CD14-positive monocyte (primary cell): Measurements from ENCODE around the gene UROS. TPM values are rescaled to one million over a fixed set of nuclear protein-coding genes. Genes with fewer than 3 reads are reported as not detected.

Experiments used
- DNase-seq, 3 donors: peaks; one replicate each; pipeline ENCODE4 v3.0.0-alpha.2; 2011 to 2022
- H2AFZ ChIP-seq: 2 replicates; pipeline ENCODE4 v1.6.0; 2012; ENCODE audit warnings: mild to moderate bottlenecking, low read depth, low read length, inconsistent platforms; ENCODE audit not compliant: insufficient read depth, poor library complexity, severe bottlenecking
- H3K27ac ChIP-seq, 2 donors: 1 replicate in 1 of 2; 2 replicates in 1 of 2; pipeline ENCODE4 v1.5.1; 2012 to 2013; ENCODE audit warnings: low read length in 2 of 2, control low read depth in 1 of 2, inconsistent platforms in 1 of 2, low read depth in 1 of 2, mild to moderate bottlenecking in 1 of 2
- H3K27me3 ChIP-seq, 2 donors: one replicate each; pipeline versions ENCODE4 v1.6.0 to v1.6.1; 2011 to 2013; ENCODE audit warnings: low read length in 2 of 2; ENCODE audit not compliant: control insufficient read depth in 2 of 2, insufficient read depth in 2 of 2
- H3K36me3 ChIP-seq, 2 donors: replicated peaks in 1 of 2; 1 replicate in 1 of 2; 2 replicates in 1 of 2; pipeline versions ENCODE4 v1.5.1 to v1.6.1; 2012 to 2013; ENCODE audit warnings: low read length in 2 of 2, control low read depth in 1 of 2, inconsistent platforms in 1 of 2, mild to moderate bottlenecking in 1 of 2; ENCODE audit not compliant: insufficient read depth in 2 of 2, control insufficient read depth in 1 of 2
- H3K4me1 ChIP-seq, 2 donors: 1 replicate in 1 of 2; 2 replicates in 1 of 2; pipeline versions ENCODE4 v1.5.1 to v1.6.1; 2012 to 2013; ENCODE audit warnings: low read length in 2 of 2, control low read depth in 1 of 2, inconsistent platforms in 1 of 2, mild to moderate bottlenecking in 1 of 2, moderate library complexity in 1 of 2; ENCODE audit not compliant: insufficient read depth in 2 of 2, control insufficient read depth in 1 of 2
- H3K4me2 ChIP-seq: replicated peaks from 2 replicates; pipeline ENCODE3; 2012; ENCODE audit warnings: low read length, moderate library complexity, mild to moderate bottlenecking; ENCODE audit not compliant: poor library complexity, severe bottlenecking; ENCODE audit errors: extremely low read depth
- H3K4me3 ChIP-seq, 3 experiments: fragments of 200-600 bp in 1 of 3; sonication (generic) in 1 of 3; replicated peaks in 1 of 3; 1 replicate in 2 of 3; 2 replicates in 1 of 3; pipeline ENCODE4 v1.5.1; 2011 to 2013; ENCODE audit warnings: low read length in 3 of 3, mild to moderate bottlenecking in 3 of 3, control low read depth in 2 of 3, low read depth in 2 of 3, inconsistent platforms in 1 of 3, moderate library complexity in 1 of 3
- H3K79me2 ChIP-seq: 2 replicates; pipeline ENCODE4 v1.6.0; 2012; ENCODE audit warnings: mild to moderate bottlenecking, control low read depth, inconsistent platforms, low read length, moderate library complexity; ENCODE audit not compliant: insufficient read depth
- H3K9ac ChIP-seq: 2 replicates; pipeline ENCODE4 v1.6.0; 2017; ENCODE audit warnings: low read length, mild to moderate bottlenecking; ENCODE audit not compliant: insufficient read depth, poor library complexity, severe bottlenecking
- H3K9me3 ChIP-seq, 2 donors: replicated peaks in 1 of 2; 1 replicate in 1 of 2; 2 replicates in 1 of 2; pipeline versions ENCODE4 v1.5.1 to v1.6.1; 2012 to 2013; ENCODE audit warnings: low read length in 2 of 2, control low read depth in 1 of 2; ENCODE audit not compliant: control insufficient read depth in 1 of 2, insufficient read depth in 1 of 2
- H4K20me1 ChIP-seq: 2 replicates; pipeline ENCODE4 v1.6.0; 2012; ENCODE audit warnings: mild to moderate bottlenecking, low read length, control low read depth, moderate library complexity; ENCODE audit not compliant: insufficient read depth
- H3K27ac Mint-ChIP-seq, 7 donors: one replicate each; pipeline ENCODE4 v1.8.0; 2020; ENCODE audit warnings: mild to moderate bottlenecking in 7 of 7, mixed read lengths in 7 of 7, moderate library complexity in 6 of 7, inconsistent platforms in 2 of 7
- H3K27me3 Mint-ChIP-seq, 3 donors: one replicate each; pipeline ENCODE4 v1.8.0; 2021 to 2022; ENCODE audit warnings: low read depth in 3 of 3, mild to moderate bottlenecking in 3 of 3, mixed read lengths in 3 of 3, moderate library complexity in 3 of 3, inconsistent platforms in 1 of 3
- H3K36me3 Mint-ChIP-seq, 2 donors: one replicate each; pipeline ENCODE4 v1.8.0; 2020; ENCODE audit warnings: mixed read lengths in 2 of 2, inconsistent platforms in 1 of 2, mild to moderate bottlenecking in 1 of 2
- H3K4me1 Mint-ChIP-seq: one replicate; pipeline ENCODE4 v1.8.0; 2020; ENCODE audit warnings: mild to moderate bottlenecking, mixed read lengths
- H3K4me3 Mint-ChIP-seq, 2 donors: one replicate each; pipeline ENCODE4 v1.8.0; 2020; ENCODE audit warnings: mild to moderate bottlenecking in 2 of 2, mixed read lengths in 2 of 2, moderate library complexity in 1 of 2
- H3K9me3 Mint-ChIP-seq, 7 donors: one replicate each; pipeline ENCODE4 v1.8.0; 2020 to 2022; ENCODE audit warnings: mixed read lengths in 7 of 7, mild to moderate bottlenecking in 6 of 7, moderate library complexity in 6 of 7, inconsistent platforms in 2 of 7
- WGBS: methylation state at CpG from one replicate; pipeline ENCODE4 v1.1.5; 2013; ENCODE audit warnings: missing lambda C conversion rate; ENCODE audit not compliant: insufficient coverage; 5-methylcytosine and 5-hydroxymethylcytosine counted together
- intact Hi-C, 2 donors: fragments of 100-400 bp; cut with micrococcal nuclease; formaldehyde crosslinking; loops; one replicate each; pipeline versions ENCODE4 v1.15.0 to v1.15.1; 2023
- polyA plus RNA-seq, 3 donors: library from polyadenylated mRNA; depleted of rRNA in 1 of 3; unstranded in 2 of 3; stranded (reverse) in 1 of 3; fragments of 300-500 nt in 2 of 3; fragments of >200 nt in 1 of 3; fragmentation: Illumina TruSeq in 2 of 3; gene quantifications; 1 replicate in 2 of 3; 2 replicates in 1 of 3; pipeline ENCODE4 v1.2.3, GENCODE V29; 2012 to 2021
- TF ChIP-seq, protein P1 (sequence below): fragments of 200-600 bp; IDR thresholded peaks from one replicate; pipeline ENCODE4 v1.8.0; 2022; ENCODE audit warnings: antibody characterized with exemption, mild to moderate bottlenecking

Gene UROS
- polyA plus RNA-seq, 3 donors, result 18.1 to 42.3 (median 39.8) TPM

DNA sequence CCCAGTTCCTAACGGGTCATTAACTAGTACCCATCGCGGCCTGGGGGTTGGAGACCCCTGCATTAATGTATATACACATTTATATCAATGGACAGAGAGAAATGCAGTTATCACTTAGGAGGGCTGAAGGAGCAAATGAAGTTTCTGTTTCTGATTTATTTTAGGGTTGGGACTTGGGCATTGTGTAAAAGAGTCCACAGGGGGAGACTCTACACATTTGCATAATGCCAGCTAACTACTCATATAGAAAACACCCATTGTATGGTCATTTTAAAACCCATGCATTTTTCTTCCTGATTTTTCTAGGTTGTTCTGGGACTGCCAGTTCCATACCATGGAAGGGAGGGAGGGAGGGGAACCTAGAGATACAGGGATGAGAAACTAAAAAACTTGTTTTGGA, 23.8 kb upstream of the UROS start:
- Histone ChIP-seq H4K20me1 (no peaks in the 10 kb centered on the region), H3K4me3 (no peak overlapping the region), H2AFZ (no peak overlapping the region), H3K9me3 (no peaks in the 10 kb centered on the region), H3K36me3 (peaks cover 28 to 94% of the 10 kb centered on the region in 2 donors), H3K9ac (no peak overlapping the region), H3K4me1 (no peaks in the 10 kb centered on the region), H3K4me2 (no peak overlapping the region), H3K79me2 (no peaks in the 10 kb centered on the region), H3K27me3 (no peaks in the 10 kb centered on the region), H3K27ac (no peak overlapping the region)
- DNase-seq, result no peak
- Mint-ChIP-seq H3K36me3 (peaks cover 55 to 61% of the 10 kb centered on the region in 2 donors), H3K27ac (peak overlapping the region in 1 of 7 donors; percentile 30), H3K9me3 (no peaks in the 10 kb centered on the region), H3K27me3 (peaks cover 0 to 2% (median 1%) of the 10 kb centered on the region in 3 donors), H3K4me1 (no peaks in the 10 kb centered on the region), H3K4me3 (no peak overlapping the region)
- TF ChIP-seq, protein P1, sequence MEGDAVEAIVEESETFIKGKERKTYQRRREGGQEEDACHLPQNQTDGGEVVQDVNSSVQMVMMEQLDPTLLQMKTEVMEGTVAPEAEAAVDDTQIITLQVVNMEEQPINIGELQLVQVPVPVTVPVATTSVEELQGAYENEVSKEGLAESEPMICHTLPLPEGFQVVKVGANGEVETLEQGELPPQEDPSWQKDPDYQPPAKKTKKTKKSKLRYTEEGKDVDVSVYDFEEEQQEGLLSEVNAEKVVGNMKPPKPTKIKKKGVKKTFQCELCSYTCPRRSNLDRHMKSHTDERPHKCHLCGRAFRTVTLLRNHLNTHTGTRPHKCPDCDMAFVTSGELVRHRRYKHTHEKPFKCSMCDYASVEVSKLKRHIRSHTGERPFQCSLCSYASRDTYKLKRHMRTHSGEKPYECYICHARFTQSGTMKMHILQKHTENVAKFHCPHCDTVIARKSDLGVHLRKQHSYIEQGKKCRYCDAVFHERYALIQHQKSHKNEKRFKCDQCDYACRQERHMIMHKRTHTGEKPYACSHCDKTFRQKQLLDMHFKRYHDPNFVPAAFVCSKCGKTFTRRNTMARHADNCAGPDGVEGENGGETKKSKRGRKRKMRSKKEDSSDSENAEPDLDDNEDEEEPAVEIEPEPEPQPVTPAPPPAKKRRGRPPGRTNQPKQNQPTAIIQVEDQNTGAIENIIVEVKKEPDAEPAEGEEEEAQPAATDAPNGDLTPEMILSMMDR, result no peak
- intact Hi-C loops, result no loop called here
- no CpG with 5 or more reads among the region's 3 CpGs for whole genome bisulfite sequencing

GRCh38 chr10:125845617-125846016, 22.6 kb upstream of the UROS start:
- Histone ChIP-seq H3K4me1 (no peaks in the 10 kb centered on the region), H3K9me3 (no peaks in the 10 kb centered on the region), H3K27me3 (no peaks in the 10 kb centered on the region), H3K36me3 (peaks cover 30 to 94% of the 10 kb centered on the region in 2 donors), H4K20me1 (no peaks in the 10 kb centered on the region), H3K27ac (no peak overlapping the region), H3K4me3 (no peak overlapping the region), H3K4me2 (no peak overlapping the region), H2AFZ (no peak overlapping the region), H3K9ac (no peak overlapping the region), H3K79me2 (no peaks in the 10 kb centered on the region)
- no peaks in the 10 kb centered on the region for H3K4me1 Mint-ChIP-seq
- peaks cover 56 to 61% of the 10 kb centered on the region in 2 donors for H3K36me3 Mint-ChIP-seq
- WGBS, result 94% methylated on average over 5 of the region's 11 CpGs
- H3K27ac Mint-ChIP-seq, result no peak overlapping the region
- H3K27me3 Mint-ChIP-seq, result peaks cover 0 to 2% (median 1%) of the 10 kb centered on the region in 3 donors
- DNase-seq, result no peak
- no peaks in the 10 kb centered on the region for H3K9me3 Mint-ChIP-seq
- no peak overlapping the region for H3K4me3 Mint-ChIP-seq
- TF ChIP-seq, protein P1, result no peak
- intact Hi-C loops, result no loop called here
